Measurements from ENCODE around the gene OXER1. TPM values are rescaled to one million over a fixed set of nuclear protein-coding genes. Genes with fewer than 3 reads are reported as not detected.
A peak's percentile ranks its signal among the peaks of the same experiment; 100 is the strongest.

The OXER1 gene
- total RNA-seq, 3 donors from 2014 or later, result 1.6 to 8.9 (median 2.4) TPM

DNA sequence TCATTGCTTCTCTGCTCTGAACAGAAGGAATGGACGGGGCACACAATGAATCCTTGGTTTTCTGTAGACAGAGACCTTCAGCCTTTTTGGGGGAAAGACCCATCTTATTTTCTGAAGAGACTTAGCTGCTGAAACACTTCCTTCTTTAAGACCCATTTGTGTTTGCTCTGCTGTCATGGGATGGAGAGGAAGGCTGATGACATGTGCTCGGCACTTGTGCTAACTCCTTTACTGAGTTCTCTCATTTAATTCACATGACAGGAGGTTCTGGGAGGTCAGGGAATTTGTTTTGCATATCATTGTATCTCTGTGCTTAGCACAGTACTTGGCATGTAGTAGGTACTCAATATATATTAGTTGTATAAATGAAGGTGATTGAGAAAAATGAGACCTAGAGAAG is 39.0 kb downstream of the OXER1 start:
- DNase-seq, result no peak
- Histone ChIP-seq H3K4me3 (no peak overlapping the region), H3K9me3 (no peaks in the 10 kb centered on the region), H3K4me1 (ENCODE audit: low read depth) (peaks cover 19% of the 10 kb centered on the region), H3K36me3 (ENCODE audit: low read depth) (no peaks in the 10 kb centered on the region)
- ATAC-seq, result no peak
- TF ChIP-seq, protein P1, sequence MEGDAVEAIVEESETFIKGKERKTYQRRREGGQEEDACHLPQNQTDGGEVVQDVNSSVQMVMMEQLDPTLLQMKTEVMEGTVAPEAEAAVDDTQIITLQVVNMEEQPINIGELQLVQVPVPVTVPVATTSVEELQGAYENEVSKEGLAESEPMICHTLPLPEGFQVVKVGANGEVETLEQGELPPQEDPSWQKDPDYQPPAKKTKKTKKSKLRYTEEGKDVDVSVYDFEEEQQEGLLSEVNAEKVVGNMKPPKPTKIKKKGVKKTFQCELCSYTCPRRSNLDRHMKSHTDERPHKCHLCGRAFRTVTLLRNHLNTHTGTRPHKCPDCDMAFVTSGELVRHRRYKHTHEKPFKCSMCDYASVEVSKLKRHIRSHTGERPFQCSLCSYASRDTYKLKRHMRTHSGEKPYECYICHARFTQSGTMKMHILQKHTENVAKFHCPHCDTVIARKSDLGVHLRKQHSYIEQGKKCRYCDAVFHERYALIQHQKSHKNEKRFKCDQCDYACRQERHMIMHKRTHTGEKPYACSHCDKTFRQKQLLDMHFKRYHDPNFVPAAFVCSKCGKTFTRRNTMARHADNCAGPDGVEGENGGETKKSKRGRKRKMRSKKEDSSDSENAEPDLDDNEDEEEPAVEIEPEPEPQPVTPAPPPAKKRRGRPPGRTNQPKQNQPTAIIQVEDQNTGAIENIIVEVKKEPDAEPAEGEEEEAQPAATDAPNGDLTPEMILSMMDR (IDR thresholded peaks at IDR 0.05), result no peak
- intact Hi-C loops (cut with DNase I, micrococcal nuclease), result no loop called here

GRCh38 chr2:42723465-42723864 is 40.5 kb downstream of the OXER1 start:
- no peak overlapping the region for H3K4me3 ChIP-seq
- ATAC-seq (peak; percentile 52), DNase-seq (no peak)
- TF ChIP-seq, protein P1 (IDR thresholded peaks at IDR 0.05), result no peak
- no peaks in the 10 kb centered on the region for H3K36me3 ChIP-seq (ENCODE audit: low read depth)
- H3K4me1 ChIP-seq (ENCODE audit: low read depth), result peaks cover 19% of the 10 kb centered on the region
- no peaks in the 10 kb centered on the region for H3K9me3 ChIP-seq
- intact Hi-C loops (cut with DNase I, micrococcal nuclease), result no loop called here

- no peaks in the 10 kb centered on the region for H3K36me3 ChIP-seq (ENCODE audit: low read depth)
- DNase-seq (peak in 1 of 3 donors; percentile 42), ATAC-seq (peak; percentile 76)
- no peak overlapping the region for H3K4me3 ChIP-seq
- TF ChIP-seq, protein P1 (IDR thresholded peaks at IDR 0.05), result no peak
- intact Hi-C loops (cut with DNase I, micrococcal nuclease), result no loop called here
- H3K4me1 ChIP-seq (ENCODE audit: low read depth), result peaks cover 19% of the 10 kb centered on the region
- no peaks in the 10 kb centered on the region for H3K9me3 ChIP-seq
Observed at GRCh38 chr2:42722320-42723190, 41.4 kb downstream of the OXER1 start.

DNA sequence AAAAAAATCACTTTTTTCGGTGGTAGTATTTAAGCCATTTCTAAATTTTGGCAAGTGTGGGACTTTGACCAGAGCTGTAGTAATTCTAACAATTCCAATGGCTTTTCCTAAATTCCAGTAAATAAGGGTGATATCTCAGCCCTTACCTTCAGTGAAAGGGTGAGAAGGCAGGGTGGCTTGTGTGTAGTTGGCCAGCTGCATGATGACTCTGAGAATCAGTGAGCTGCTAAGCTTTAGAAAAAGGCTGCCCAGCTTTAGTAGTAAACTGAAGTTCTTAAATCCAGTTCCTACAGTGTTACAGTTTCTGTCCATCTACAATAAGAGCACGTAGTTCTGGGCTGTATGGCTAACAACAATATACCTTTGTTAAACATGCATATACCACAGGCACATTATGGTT is 42.0 kb downstream of the OXER1 start:
- ATAC-seq, result no peak
- no peaks in the 10 kb centered on the region for H3K36me3 ChIP-seq (ENCODE audit: low read depth)
- peaks cover 19% of the 10 kb centered on the region for H3K4me1 ChIP-seq (ENCODE audit: low read depth)
- TF ChIP-seq, protein P1 (IDR thresholded peaks at IDR 0.05), result no peak
- intact Hi-C loops (cut with DNase I, micrococcal nuclease), result no loop called here
- H3K9me3 ChIP-seq, result no peaks in the 10 kb centered on the region
- no peak for DNase-seq
- H3K4me3 ChIP-seq, result no peak overlapping the region

DNA sequence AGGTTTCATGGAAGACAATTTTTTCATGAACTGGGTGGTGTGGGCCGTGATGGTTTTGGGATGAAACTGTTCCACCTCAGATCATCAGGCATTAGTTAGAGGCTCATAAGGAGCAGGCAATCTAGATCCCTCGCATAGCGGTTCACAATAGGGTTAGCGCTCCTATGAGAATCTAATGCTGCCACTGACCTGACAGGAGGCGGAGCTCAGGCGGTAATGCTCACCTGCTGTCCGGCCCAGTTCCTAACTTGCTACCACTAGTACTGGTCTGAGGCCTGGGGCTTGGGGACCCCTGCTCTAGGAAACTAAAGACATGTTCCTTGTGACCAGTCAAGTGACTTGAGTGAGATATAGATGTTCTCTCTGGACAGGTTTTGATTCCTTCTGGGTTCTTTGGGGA is 49.2 kb downstream of the OXER1 start:
- TF ChIP-seq, protein P1 (IDR thresholded peaks at IDR 0.05), result no peak
- Histone ChIP-seq H3K4me3 (no peak overlapping the region), H3K9me3 (no peaks in the 10 kb centered on the region), H3K4me1 (ENCODE audit: low read depth) (no peaks in the 10 kb centered on the region), H3K36me3 (ENCODE audit: low read depth) (no peaks in the 10 kb centered on the region)
- DNase-seq (no peak), ATAC-seq (no peak)
- intact Hi-C loops (cut with DNase I, micrococcal nuclease), result no loop called here

Data from mucosa of descending colon (tissue), 3 donors.